Subcutaneous abdominal adipose tissue (tissue), 5 donors: Measurements from ENCODE around the gene KRTAP10-1.
"Not testable (repeated sequence)": the region's sequence is repeated elsewhere in the genome, so short reads cannot be mapped to it uniquely, and the experiment has no call there.

ENCODE experiments used
- H3K27ac ChIP-seq: one replicate; pipeline ENCODE4 v1.7.0; 2013; ENCODE audit warnings: low read depth, mild to moderate bottlenecking, inconsistent platforms, low read length, moderate library complexity
- H3K27me3 ChIP-seq, 5 donors: one replicate each; pipeline ENCODE4 v1.7.0; 2013; ENCODE audit warnings: low read length in 5 of 5, inconsistent platforms in 1 of 5; ENCODE audit not compliant: control insufficient read depth in 5 of 5, insufficient read depth in 4 of 5
- H3K36me3 ChIP-seq, 5 donors: one replicate each; pipeline ENCODE4 v1.7.0; 2013; ENCODE audit warnings: low read length in 5 of 5; ENCODE audit not compliant: control insufficient read depth in 5 of 5, insufficient read depth in 5 of 5
- H3K4me1 ChIP-seq, 5 donors: one replicate each; pipeline ENCODE4 v1.7.0; 2013; ENCODE audit warnings: low read length in 5 of 5, mild to moderate bottlenecking in 3 of 5, moderate library complexity in 1 of 5; ENCODE audit not compliant: control insufficient read depth in 5 of 5, insufficient read depth in 5 of 5
- H3K4me3 ChIP-seq, 5 donors: one replicate each; pipeline ENCODE4 v1.7.0; 2013; ENCODE audit warnings: low read length in 5 of 5, low read depth in 1 of 5
- H3K9ac ChIP-seq, 5 donors: one replicate each; pipeline ENCODE4 v1.7.0; 2013; ENCODE audit warnings: low read length in 5 of 5, mild to moderate bottlenecking in 4 of 5, moderate library complexity in 3 of 5
- H3K9me3 ChIP-seq, 5 donors: one replicate each; pipeline ENCODE4 v1.7.0; 2013; ENCODE audit warnings: low read length in 5 of 5; ENCODE audit not compliant: control insufficient read depth in 5 of 5
- donor health status: healthy.
- donor health status: healthy.
- donor health status: healthy.
- donor health status: healthy.
- donor health status: healthy.

Gene KRTAP10-1, protein sequence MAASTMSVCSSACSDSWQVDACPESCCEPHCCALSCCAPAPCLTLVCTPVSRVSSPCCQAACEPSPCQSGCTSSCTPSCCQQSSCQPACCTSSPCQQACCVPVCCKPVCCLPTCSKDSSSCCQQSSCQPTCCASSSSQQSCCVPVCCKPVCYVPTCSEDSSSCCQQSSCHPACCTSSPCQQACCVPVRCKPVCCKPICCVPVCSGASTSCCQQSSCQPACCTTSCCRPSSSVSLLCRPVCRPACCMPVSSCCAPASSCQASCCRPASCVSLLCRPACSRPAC

DNA sequence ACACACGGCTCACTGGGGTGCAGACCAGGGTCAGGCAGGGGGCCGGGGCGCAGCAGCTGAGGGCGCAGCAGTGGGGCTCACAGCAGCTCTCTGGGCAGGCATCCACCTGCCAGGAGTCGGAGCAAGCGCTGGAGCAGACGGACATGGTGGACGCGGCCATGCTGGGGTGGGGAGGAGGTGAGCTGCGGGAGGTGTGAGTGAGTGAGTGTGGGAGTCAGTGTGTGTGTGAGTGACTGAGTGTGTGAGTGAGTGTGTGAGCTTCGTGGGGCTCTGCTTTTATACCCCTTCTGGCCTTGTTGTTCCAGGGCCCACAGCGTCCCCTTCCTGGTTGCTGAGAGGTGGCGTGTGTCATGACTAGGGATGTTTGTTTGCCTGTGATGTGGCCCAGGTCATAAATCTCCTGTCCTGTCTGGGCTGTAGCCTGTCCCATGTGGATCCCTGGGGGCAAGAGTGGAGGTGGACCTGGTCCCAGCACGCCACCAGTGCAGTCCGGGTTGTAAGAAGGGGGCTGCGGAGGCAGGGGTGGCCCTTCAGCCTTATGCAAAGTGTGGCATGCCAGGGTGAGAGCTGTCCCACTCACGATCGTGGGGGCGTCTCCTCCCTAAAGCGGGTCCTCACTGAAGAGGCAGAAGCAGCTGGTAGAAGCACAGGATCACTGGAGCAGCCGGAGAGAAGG lies at the start of gene KRTAP10-1:
Gene KRTAP10-1, minus strand, starts transcription at position 205 of the 676 bp plus-strand sequence. Its CDS starts 45 bp downstream, at position 160.
- Histone ChIP-seq H3K9me3 (peaks cover 0 to 11% (median 0%) of the 10 kb centered on the region in 5 donors), H3K9ac (no peak within 1 kb of the TSS), H3K4me3 (no peak within 1 kb of the TSS), H3K4me1 (no peaks in the 10 kb centered on the region), H3K36me3 (no peaks in the 10 kb centered on the region), H3K27me3 (peaks cover 3 to 9% (median 9%) of the 10 kb centered on the region in 5 donors), H3K27ac (no peak within 1 kb of the TSS)

DNA sequence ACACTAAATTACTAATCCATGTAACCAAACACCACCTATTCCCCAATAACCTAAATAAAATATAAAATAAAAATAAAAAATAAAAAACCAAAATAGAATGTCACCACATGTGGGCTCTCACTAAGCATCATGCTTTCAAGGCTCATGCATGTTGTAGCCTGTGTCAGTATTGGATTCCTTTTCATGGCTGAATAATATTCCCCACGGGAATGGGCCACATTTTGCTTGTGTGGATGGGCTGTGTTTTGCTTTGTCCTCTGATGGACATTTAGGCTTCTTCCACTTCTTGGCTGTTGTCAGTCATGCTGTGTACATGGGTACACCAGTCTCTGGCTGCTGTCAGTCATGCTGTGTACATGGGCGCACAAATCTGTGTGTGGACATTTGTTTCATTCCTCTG lies 49.1 kb upstream of the KRTAP10-1 start:
- H3K27ac ChIP-seq: no peak overlapping the region
- peaks cover 6 to 21% (median 13%) of the 10 kb centered on the region in 5 donors for H3K27me3 ChIP-seq
- no peak overlapping the region for H3K4me3 ChIP-seq
- no peaks in the 10 kb centered on the region for H3K36me3 ChIP-seq
- no peak overlapping the region for H3K9ac ChIP-seq
- H3K9me3 ChIP-seq: peaks cover 0 to 10% (median 0%) of the 10 kb centered on the region in 5 donors
- peaks cover 2 to 24% (median 4%) of the 10 kb centered on the region in 5 donors for H3K4me1 ChIP-seq

DNA sequence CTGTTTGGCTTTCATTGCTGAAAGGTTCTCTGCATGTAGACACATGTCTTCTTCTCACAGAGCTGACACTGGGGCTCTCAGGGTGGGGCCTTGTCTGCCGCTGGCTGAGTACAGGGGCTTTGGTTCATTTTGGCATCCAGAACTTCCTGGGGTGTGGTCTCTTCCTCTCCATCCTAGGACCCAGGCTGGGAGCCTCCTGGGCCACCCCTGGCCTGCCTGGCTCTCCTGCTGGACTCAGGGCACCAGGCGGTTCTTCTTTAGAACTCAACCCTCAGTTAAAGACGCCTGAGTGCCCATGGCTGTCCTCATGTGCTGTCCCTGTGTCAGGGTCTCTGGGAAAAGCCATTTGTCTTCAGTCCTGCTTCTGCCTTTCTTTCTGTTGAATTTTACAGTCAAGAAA lies 45.9 kb upstream of the KRTAP10-1 start:
- Histone ChIP-seq H3K27me3 (peaks cover 6 to 18% (median 16%) of the 10 kb centered on the region in 5 donors), H3K27ac (no peak overlapping the region), H3K36me3 (no peaks in the 10 kb centered on the region), H3K9ac (no peak overlapping the region), H3K4me1 (no peaks in the 10 kb centered on the region), H3K9me3 (peaks cover 0 to 17% (median 7%) of the 10 kb centered on the region in 5 donors), H3K4me3 (no peak overlapping the region)

DNA sequence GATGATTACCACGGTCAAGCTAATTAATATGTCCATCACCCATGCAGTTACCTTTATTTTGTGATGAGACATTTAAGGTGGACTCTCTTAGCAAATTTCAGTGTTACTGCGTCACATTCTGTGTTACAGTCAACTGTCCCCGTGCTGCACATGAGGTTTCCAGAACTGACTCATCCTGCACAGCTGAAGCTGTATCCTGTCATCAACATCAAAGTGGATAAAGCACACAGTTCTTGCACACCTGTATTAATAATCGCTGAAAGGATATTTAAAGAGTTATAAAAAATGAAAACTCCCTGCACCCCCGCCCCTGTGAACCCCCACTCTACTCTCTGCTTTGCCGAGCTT lies 43.8 kb upstream of the KRTAP10-1 start:
- Histone ChIP-seq H3K9ac (no peak overlapping the region), H3K27ac (no peak overlapping the region), H3K4me1 (no peaks in the 10 kb centered on the region), H3K4me3 (no peak overlapping the region), H3K9me3 (peaks cover 0 to 19% (median 14%) of the 10 kb centered on the region in 5 donors), H3K36me3 (no peaks in the 10 kb centered on the region), H3K27me3 (peaks cover 6 to 15% (median 11%) of the 10 kb centered on the region in 5 donors)

DNA sequence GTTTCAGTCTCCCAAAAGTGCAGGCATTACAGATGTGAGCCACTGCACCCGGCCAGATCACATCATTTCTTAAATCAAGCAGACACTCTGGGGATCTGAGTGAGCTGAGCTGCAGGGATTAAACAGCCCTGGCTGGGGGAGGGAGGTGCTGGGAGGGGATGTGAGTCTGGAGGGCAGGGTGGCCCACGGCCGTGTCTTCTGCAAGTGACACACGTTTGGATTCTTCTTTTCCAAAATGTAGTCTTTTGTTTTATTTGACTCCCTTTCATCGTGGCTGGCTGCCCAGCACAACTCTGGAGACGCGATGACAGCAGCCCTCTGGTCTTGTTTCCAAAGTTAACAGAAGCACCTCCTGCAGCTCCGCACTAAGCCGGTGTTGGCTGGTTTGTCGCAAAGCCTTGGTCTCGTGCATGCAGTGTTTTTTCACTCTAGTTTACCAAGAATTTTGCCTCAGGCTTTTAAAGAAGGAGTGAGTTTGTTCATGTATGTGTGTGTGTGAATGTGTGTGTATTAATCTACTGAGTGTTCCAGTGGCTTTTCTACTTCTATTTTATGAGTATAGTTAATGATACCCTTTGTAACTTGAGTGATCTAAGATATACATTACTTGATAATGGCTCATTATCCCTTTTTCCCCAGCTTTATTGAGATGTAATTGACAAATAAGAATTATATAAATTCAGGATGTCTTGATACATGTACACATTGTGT lies 43.2 kb upstream of the KRTAP10-1 start:
- Histone ChIP-seq H3K4me3 (no peak overlapping the region), H3K4me1 (no peaks in the 10 kb centered on the region), H3K36me3 (no peaks in the 10 kb centered on the region), H3K27me3 (peaks cover 6 to 15% (median 11%) of the 10 kb centered on the region in 5 donors), H3K27ac (no peak overlapping the region), H3K9me3 (peaks cover 0 to 24% (median 14%) of the 10 kb centered on the region in 5 donors), H3K9ac (no peak overlapping the region)

DNA sequence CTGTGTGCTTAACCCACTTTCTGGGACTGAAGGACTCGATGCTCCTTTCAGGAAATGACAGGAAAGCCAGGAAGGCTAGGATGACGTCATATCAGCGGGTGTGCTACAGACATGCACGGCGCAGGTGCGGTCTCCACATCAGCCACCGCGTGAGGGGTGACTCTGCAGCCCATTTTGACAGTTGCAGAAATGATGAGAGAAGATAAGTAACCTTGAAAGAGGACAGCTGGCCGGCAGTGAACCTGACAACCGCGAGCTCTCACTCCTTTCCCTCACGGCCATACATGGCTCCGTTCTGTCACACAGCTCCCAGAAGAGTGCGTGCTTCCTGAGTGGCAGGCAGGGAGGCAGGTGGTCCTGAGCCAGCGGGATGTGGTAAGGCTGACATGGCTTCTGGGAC lies 42.1 kb upstream of the KRTAP10-1 start:
- H3K27me3 ChIP-seq: peaks cover 6 to 15% (median 11%) of the 10 kb centered on the region in 5 donors
- no peaks in the 10 kb centered on the region for H3K4me1 ChIP-seq
- no peaks in the 10 kb centered on the region for H3K36me3 ChIP-seq
- H3K9ac ChIP-seq: no peak overlapping the region
- peaks cover 3 to 29% (median 19%) of the 10 kb centered on the region in 5 donors for H3K9me3 ChIP-seq
- H3K4me3 ChIP-seq: no peak overlapping the region
- H3K27ac ChIP-seq: no peak overlapping the region

DNA sequence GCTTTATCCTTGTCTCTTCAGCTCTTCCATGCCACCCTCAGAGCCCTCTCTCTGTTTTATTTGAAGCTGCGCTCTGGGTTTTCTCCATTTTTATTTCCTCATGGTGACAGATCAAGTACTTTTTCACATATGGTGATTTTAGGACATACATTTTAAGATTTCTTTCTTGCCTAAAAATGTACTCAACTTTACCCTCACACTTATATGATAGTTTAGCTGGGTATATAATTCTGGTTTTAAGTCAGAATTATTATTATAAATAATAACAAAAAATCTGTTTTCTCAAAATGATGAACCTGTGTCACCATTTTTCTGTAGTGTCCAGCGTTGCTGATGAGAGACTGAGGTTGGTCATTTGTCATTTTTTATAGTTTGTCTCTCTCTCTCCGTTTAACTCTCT lies 41.2 kb upstream of the KRTAP10-1 start:
- H3K36me3 ChIP-seq: no peaks in the 10 kb centered on the region
- H3K9ac ChIP-seq: no peak overlapping the region
- H3K27me3 ChIP-seq: peaks cover 6 to 15% (median 11%) of the 10 kb centered on the region in 5 donors
- H3K4me1 ChIP-seq: no peaks in the 10 kb centered on the region
- no peak overlapping the region for H3K27ac ChIP-seq
- H3K9me3 ChIP-seq: peaks cover 7 to 34% (median 27%) of the 10 kb centered on the region in 5 donors
- no peak overlapping the region for H3K4me3 ChIP-seq

DNA sequence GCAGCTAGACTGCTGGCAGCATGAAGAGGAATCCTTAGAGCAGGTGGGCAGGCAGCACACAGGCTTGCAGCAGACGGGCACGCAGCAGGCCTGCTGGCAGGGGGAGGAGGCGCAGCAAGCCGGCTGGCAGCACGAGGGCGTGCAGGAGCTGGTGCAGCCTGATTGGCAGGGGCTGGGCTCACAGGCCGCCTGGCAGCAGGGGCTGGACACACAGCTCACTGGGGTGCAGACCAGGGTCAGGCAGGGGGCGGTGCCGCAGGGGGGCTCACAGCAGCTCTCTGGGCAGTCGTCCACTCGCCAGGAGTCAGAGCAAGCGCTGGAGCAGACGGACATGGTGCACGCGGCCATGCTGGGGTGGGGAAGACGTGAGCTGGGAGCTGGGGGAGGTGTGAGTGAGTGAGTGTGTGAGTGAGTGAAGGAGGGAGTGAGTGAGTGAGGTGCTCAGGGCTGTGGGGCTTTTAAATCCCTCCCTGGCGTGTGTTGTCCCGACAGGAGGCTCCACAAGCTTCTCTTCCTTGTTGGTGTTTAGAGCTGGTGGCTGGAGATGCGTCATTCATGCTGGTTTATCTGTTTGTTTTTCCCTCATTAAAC lies 40.3 kb upstream of the KRTAP10-1 start, which contains the start of gene KRTAP10-5:
Gene KRTAP10-5, minus strand, starts transcription at position 374 of the 591 bp plus-strand sequence. Its CDS starts 26 bp downstream, at position 348.
- H3K27ac ChIP-seq, H3K4me1 ChIP-seq, H3K27me3 ChIP-seq, H3K4me3 ChIP-seq, H3K36me3 ChIP-seq, H3K9ac ChIP-seq: not testable (repeated sequence)
- peaks cover 7 to 33% (median 29%) of the 10 kb centered on the region in 5 donors for H3K9me3 ChIP-seq

DNA sequence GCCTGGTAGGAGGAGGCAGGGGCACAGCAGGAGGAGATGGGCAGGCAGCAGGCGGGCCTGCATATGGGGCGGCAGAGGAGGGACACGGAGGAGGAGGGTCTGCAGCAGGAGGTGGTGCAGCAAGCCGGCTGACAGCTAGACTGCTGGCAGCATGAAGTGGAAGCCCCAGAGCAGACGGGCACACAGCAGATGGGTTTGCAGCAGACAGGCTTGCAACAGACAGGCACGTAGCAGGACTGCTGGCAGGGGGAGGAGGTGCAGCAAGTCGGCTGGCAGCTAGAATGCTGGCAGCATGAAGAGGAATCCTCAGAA lies 39.8 kb upstream of the KRTAP10-1 start:
- Histone ChIP-seq H3K9me3 (peaks cover 7 to 33% (median 29%) of the 10 kb centered on the region in 5 donors), H3K4me3 (no peak overlapping the region), H3K9ac (no peak overlapping the region), H3K4me1 (no peaks in the 10 kb centered on the region), H3K27ac (no peak overlapping the region), H3K36me3 (no peaks in the 10 kb centered on the region), H3K27me3 (peaks cover 0 to 9% (median 6%) of the 10 kb centered on the region in 5 donors)
